ENCODE measurements around the gene MTF1. TPM values are rescaled to one million over a fixed set of nuclear protein-coding genes. Genes with fewer than 3 reads are reported as not detected.

MTF1 gene
- total RNA-seq, 5 donors from 2014 or later (not counting 1 experiment from before 2014, with no cell fraction given), result 23.6 to 29.9 (median 24.9) TPM

GRCh38 chr1:37875833-37876232 lies 16.4 kb upstream of the MTF1 start:
- no peaks in the 10 kb centered on the region for H3K27me3 Mint-ChIP-seq
- no peak overlapping the region for H3K4me3 Mint-ChIP-seq
- no peak overlapping the region for H3K27ac Mint-ChIP-seq
- no peaks in the 10 kb centered on the region for H3K9me3 ChIP-seq
- H3K36me3 Mint-ChIP-seq, result peaks cover 51% of the 10 kb centered on the region
- ChIA-PET POLR2A (interaction anchor here in 1 of 2 donors (0.6 kb wide), 1 partner anchor 140 kb away, joined by 3 read pairs; no protein-coding TSS in a partner anchor), CTCF (interaction anchor here in 1 of 2 donors (0.6 to 0.7 kb wide), 2 partner anchors 143 to 173 kb away, joined by 3 to 4 read pairs; no protein-coding TSS in a partner anchor)
- no peak overlapping the region for H3K4me3 ChIP-seq (ENCODE audit: control insufficient read depth in 1 of 2, extremely low read depth in 1 of 2, low read length in 1 of 2)
- WGBS (ENCODE audit: insufficient coverage), result no CpG with 5 or more reads among the region's 1 CpG
- no peaks in the 10 kb centered on the region for H3K4me1 ChIP-seq (ENCODE audit: control insufficient read depth in 1 of 2, extremely low read depth in 1 of 2, insufficient read depth in 2 of 2, low read length in 2 of 2)
- H3K36me3 ChIP-seq (ENCODE audit: control insufficient read depth in 2 of 2, extremely low read depth in 1 of 2, insufficient read depth in 1 of 2, low read length in 1 of 2), result peaks cover 9 to 67% of the 10 kb centered on the region in 2 donors
- no peaks in the 10 kb centered on the region for H3K9me3 Mint-ChIP-seq
- no peaks in the 10 kb centered on the region for H3K4me1 Mint-ChIP-seq
- H3K27ac ChIP-seq (ENCODE audit: low read length), result no peak overlapping the region
- ATAC-seq (replicated peaks in 1 of 4), result no peak
- no peaks in the 10 kb centered on the region for H3K27me3 ChIP-seq (replicated peaks in 1 of 2; ENCODE audit: control insufficient read depth in 2 of 2, extremely low read depth in 1 of 2, insufficient read depth in 2 of 2, low read length in 1 of 2)
- no peak for DNase-seq

GRCh38 chr1:37872692-37873091 lies 13.3 kb upstream of the MTF1 start:
- Mint-ChIP-seq H3K4me1 (no peaks in the 10 kb centered on the region), H3K36me3 (peaks cover 51% of the 10 kb centered on the region), H3K4me3 (no peak overlapping the region), H3K9me3 (no peaks in the 10 kb centered on the region), H3K27ac (no peak overlapping the region), H3K27me3 (no peaks in the 10 kb centered on the region)
- DNase-seq, result no peak
- ATAC-seq (replicated peaks in 1 of 4), result no peak
- 100% methylated on average over 1 of the region's 1 CpG for WGBS (ENCODE audit: insufficient coverage)
- H3K27me3 ChIP-seq (replicated peaks in 1 of 2; ENCODE audit: control insufficient read depth in 2 of 2, extremely low read depth in 1 of 2, insufficient read depth in 2 of 2, low read length in 1 of 2), result no peaks in the 10 kb centered on the region
- ChIA-PET POLR2A (interaction anchor here (0.6 to 1.0 kb wide), 3 partner anchors 21 to 1524 kb away, joined by 3 to 5 read pairs (median 4); no protein-coding TSS in a partner anchor), CTCF (interaction anchor here in 1 of 2 donors (0.5 to 0.7 kb wide), 3 partner anchors 13 to 1144 kb away, joined by 3 to 5 read pairs (median 4); no protein-coding TSS in a partner anchor)
- H3K36me3 ChIP-seq (ENCODE audit: control insufficient read depth in 2 of 2, extremely low read depth in 1 of 2, insufficient read depth in 1 of 2, low read length in 1 of 2), result peaks cover 11 to 55% of the 10 kb centered on the region in 2 donors
- no peaks in the 10 kb centered on the region for H3K9me3 ChIP-seq
- no peaks in the 10 kb centered on the region for H3K4me1 ChIP-seq (ENCODE audit: control insufficient read depth in 1 of 2, extremely low read depth in 1 of 2, insufficient read depth in 2 of 2, low read length in 2 of 2)
- H3K4me3 ChIP-seq (ENCODE audit: control insufficient read depth in 1 of 2, extremely low read depth in 1 of 2, low read length in 1 of 2), result no peak overlapping the region
- no peak overlapping the region for H3K27ac ChIP-seq (ENCODE audit: low read length)

- POLR2A ChIA-PET, result no interaction called here
- H3K4me3 ChIP-seq (ENCODE audit: control insufficient read depth in 1 of 2, extremely low read depth in 1 of 2, low read length in 1 of 2), result no peak overlapping the region
- H3K9me3 ChIP-seq, result no peaks in the 10 kb centered on the region
- no peak overlapping the region for H3K27ac Mint-ChIP-seq
- no peaks in the 10 kb centered on the region for H3K9me3 Mint-ChIP-seq
- peak overlapping the region in 1 of 3 donors; percentile 28 for H3K4me3 Mint-ChIP-seq
- H3K4me1 ChIP-seq (ENCODE audit: control insufficient read depth in 1 of 2, extremely low read depth in 1 of 2, insufficient read depth in 2 of 2, low read length in 2 of 2), result no peaks in the 10 kb centered on the region
- H3K36me3 Mint-ChIP-seq, result peaks cover 48% of the 10 kb centered on the region
- no peak for ATAC-seq (replicated peaks in 1 of 4)
- WGBS (ENCODE audit: insufficient coverage), result 100% methylated on average over 1 of the region's 2 CpGs
- no peaks in the 10 kb centered on the region for H3K27me3 ChIP-seq (replicated peaks in 1 of 2; ENCODE audit: control insufficient read depth in 2 of 2, extremely low read depth in 1 of 2, insufficient read depth in 2 of 2, low read length in 1 of 2)
- no peaks in the 10 kb centered on the region for H3K4me1 Mint-ChIP-seq
- no peak for DNase-seq
- peaks cover 8 to 42% of the 10 kb centered on the region in 2 donors for H3K36me3 ChIP-seq (ENCODE audit: control insufficient read depth in 2 of 2, extremely low read depth in 1 of 2, insufficient read depth in 1 of 2, low read length in 1 of 2)
- H3K27me3 Mint-ChIP-seq, result no peaks in the 10 kb centered on the region
- CTCF ChIA-PET, result no interaction called here
- H3K27ac ChIP-seq (ENCODE audit: low read length), result no peak overlapping the region
These were observed 9.1 kb upstream of the MTF1 start for GRCh38 chr1:37868466-37868865.

- 100% methylated on average over 6 of the region's 6 CpGs for WGBS (ENCODE audit: insufficient coverage)
- no peak for ATAC-seq (replicated peaks in 1 of 4)
- Mint-ChIP-seq H3K4me3 (no peak overlapping the region), H3K36me3 (peaks cover 41% of the 10 kb centered on the region), H3K9me3 (no peaks in the 10 kb centered on the region), H3K4me1 (no peaks in the 10 kb centered on the region), H3K27me3 (no peaks in the 10 kb centered on the region), H3K27ac (no peak overlapping the region)
- DNase-seq, result no peak
- H3K4me3 ChIP-seq (ENCODE audit: control insufficient read depth in 1 of 2, extremely low read depth in 1 of 2, low read length in 1 of 2), result no peak overlapping the region
- ChIA-PET POLR2A (no interaction called here), CTCF (no interaction called here)
- H3K27ac ChIP-seq (ENCODE audit: low read length), result no peak overlapping the region
- no peaks in the 10 kb centered on the region for H3K9me3 ChIP-seq
- H3K27me3 ChIP-seq (replicated peaks in 1 of 2; ENCODE audit: control insufficient read depth in 2 of 2, extremely low read depth in 1 of 2, insufficient read depth in 2 of 2, low read length in 1 of 2), result no peaks in the 10 kb centered on the region
- peaks cover 8 to 36% of the 10 kb centered on the region in 2 donors for H3K36me3 ChIP-seq (ENCODE audit: control insufficient read depth in 2 of 2, extremely low read depth in 1 of 2, insufficient read depth in 1 of 2, low read length in 1 of 2)
- no peaks in the 10 kb centered on the region for H3K4me1 ChIP-seq (ENCODE audit: control insufficient read depth in 1 of 2, extremely low read depth in 1 of 2, insufficient read depth in 2 of 2, low read length in 2 of 2)
These were observed 8.4 kb upstream of the MTF1 start for GRCh38 chr1:37867784-37868183.

GRCh38 chr1:37866491-37866890 lies 7.1 kb upstream of the MTF1 start:
- CTCF ChIA-PET, result no interaction called here
- ATAC-seq (replicated peaks in 1 of 4) (no peak), DNase-seq (no peak)
- Mint-ChIP-seq H3K27me3 (no peaks in the 10 kb centered on the region), H3K4me1 (no peaks in the 10 kb centered on the region), H3K4me3 (no peak overlapping the region), H3K27ac (no peak overlapping the region), H3K9me3 (no peaks in the 10 kb centered on the region), H3K36me3 (peaks cover 42% of the 10 kb centered on the region)
- POLR2A ChIA-PET, result interaction anchor here in 1 of 2 donors (0.6 kb wide), 1 partner anchor 136 kb away, joined by 6 read pairs; no protein-coding TSS in a partner anchor
- no CpG with 5 or more reads among the region's 1 CpG for WGBS (ENCODE audit: insufficient coverage)
- H3K4me1 ChIP-seq (ENCODE audit: control insufficient read depth in 1 of 2, extremely low read depth in 1 of 2, insufficient read depth in 2 of 2, low read length in 2 of 2), result no peaks in the 10 kb centered on the region
- no peak overlapping the region for H3K27ac ChIP-seq (ENCODE audit: low read length)
- no peaks in the 10 kb centered on the region for H3K27me3 ChIP-seq (replicated peaks in 1 of 2; ENCODE audit: control insufficient read depth in 2 of 2, extremely low read depth in 1 of 2, insufficient read depth in 2 of 2, low read length in 1 of 2)
- H3K9me3 ChIP-seq, result no peaks in the 10 kb centered on the region
- no peak overlapping the region for H3K4me3 ChIP-seq (ENCODE audit: control insufficient read depth in 1 of 2, extremely low read depth in 1 of 2, low read length in 1 of 2)
- H3K36me3 ChIP-seq (ENCODE audit: control insufficient read depth in 2 of 2, extremely low read depth in 1 of 2, insufficient read depth in 1 of 2, low read length in 1 of 2), result peaks cover 8 to 30% of the 10 kb centered on the region in 2 donors

- H3K36me3 ChIP-seq (ENCODE audit: control insufficient read depth in 2 of 2, extremely low read depth in 1 of 2, insufficient read depth in 1 of 2, low read length in 1 of 2), result peaks cover 8 to 24% of the 10 kb centered on the region in 2 donors
- H3K4me1 ChIP-seq (ENCODE audit: control insufficient read depth in 1 of 2, extremely low read depth in 1 of 2, insufficient read depth in 2 of 2, low read length in 2 of 2), result peaks cover 0 to under 1% of the 10 kb centered on the region in 2 experiments
- 75% methylated on average over 4 of the region's 6 CpGs for WGBS (ENCODE audit: insufficient coverage)
- H3K4me3 ChIP-seq (ENCODE audit: control insufficient read depth in 1 of 2, extremely low read depth in 1 of 2, low read length in 1 of 2), result no peak overlapping the region
- ChIA-PET CTCF (no interaction called here), POLR2A (no interaction called here)
- Mint-ChIP-seq H3K27ac (no peak overlapping the region), H3K36me3 (peaks cover 42% of the 10 kb centered on the region), H3K4me1 (no peaks in the 10 kb centered on the region), H3K27me3 (no peaks in the 10 kb centered on the region), H3K9me3 (no peaks in the 10 kb centered on the region), H3K4me3 (no peak overlapping the region)
- ATAC-seq (replicated peaks in 1 of 4), result no peak
- H3K27me3 ChIP-seq (replicated peaks in 1 of 2; ENCODE audit: control insufficient read depth in 2 of 2, extremely low read depth in 1 of 2, insufficient read depth in 2 of 2, low read length in 1 of 2), result no peaks in the 10 kb centered on the region
- H3K9me3 ChIP-seq, result no peaks in the 10 kb centered on the region
- H3K27ac ChIP-seq (ENCODE audit: low read length), result no peak overlapping the region
- DNase-seq, result no peak
These were observed 6.1 kb upstream of the MTF1 start for GRCh38 chr1:37865348-37866120.

All from T-cell (primary cell).